ENCODE results near the gene CDC6.
A peak's percentile ranks its signal among the peaks of the same experiment; 100 is the strongest.

Gene CDC6

DNA sequence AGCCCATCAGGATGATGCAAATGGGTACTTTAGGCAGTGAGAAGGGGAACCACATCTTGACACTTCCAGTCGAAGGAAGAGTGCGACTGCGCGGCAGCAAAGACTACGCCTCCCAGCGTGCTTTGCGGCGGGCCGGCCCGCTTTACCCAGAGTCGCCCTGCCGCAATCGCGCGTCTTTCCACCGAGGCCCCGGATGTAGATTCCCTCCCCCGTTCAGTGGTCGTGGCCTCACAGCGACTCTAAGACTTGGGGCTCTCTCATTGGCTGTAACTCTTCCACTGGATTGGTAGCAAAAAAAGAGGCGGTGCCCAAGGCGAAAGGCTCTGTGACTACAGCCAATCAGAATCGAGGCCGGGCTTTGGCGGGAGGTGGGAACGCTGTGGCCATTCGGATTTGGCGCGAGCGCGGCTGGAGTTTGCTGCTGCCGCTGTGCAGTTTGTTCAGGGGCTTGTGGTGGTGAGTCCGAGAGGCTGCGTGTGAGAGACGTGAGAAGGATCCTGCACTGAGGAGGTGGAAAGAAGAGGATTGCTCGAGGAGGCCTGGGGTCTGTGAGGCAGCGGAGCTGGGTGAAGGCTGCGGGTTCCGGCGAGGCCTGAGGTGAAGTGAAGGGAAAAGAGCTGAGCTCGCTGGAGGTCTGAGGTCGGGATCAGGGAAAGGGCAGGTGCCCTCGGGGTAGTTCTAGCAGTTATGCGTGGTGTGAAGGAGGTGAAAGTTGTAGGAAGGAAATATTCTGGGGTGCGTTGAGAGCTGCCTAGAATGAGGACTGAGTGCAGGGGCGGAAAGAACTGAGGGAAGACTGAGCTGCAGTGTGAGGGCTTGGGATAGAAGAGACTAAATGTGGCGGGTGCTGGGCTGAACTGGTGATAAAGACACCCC, at the start of gene CDC6:
Gene CDC6, plus strand, starts transcription at position 386 of the 876 bp plus-strand sequence. CDS start 1,542 bp downstream, outside the sequence.
- TF ChIP-seq CTCF (IDR thresholded peaks at IDR 0.05; ENCODE audit: control insufficient read depth, extremely low read depth, insufficient read depth): no peak
- H3K4me3 ChIP-seq (ENCODE audit: low read depth, low read length): peak within 1 kb of the TSS; percentile 100
- DNase-seq (ENCODE audit: low read depth): peak; percentile 98

DNA sequence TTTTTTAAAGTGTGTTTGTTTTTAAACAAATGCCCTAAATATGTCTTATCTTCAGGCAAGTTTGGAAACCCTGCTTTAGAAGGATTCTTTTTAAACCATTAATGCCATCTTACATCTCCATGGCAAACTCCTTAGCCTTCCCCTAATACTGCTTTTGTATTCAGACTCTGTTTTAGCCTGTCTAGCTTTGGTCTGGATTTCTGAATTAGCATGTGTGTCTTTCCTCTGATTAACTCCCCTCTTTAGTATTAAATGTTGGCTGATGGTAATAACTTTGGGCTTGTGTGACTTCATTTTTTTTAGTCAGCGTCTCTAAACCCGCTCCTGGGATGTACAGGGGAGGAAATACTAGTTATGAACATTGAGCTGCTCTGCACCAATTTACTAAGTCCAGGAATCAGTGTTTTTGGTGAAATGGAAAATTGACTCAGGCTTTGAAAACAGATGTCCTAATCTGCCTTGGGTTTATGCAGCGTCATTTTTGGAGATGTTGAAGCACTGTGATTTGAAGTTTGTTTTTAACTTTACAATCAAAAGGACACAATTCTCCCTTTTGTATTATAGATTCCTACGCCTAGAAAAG, 46.3 kb upstream of the CDC6 start:
- H3K4me3 ChIP-seq (ENCODE audit: low read depth, low read length): no peak overlapping the region
- DNase-seq (ENCODE audit: low read depth): no peak
- TF ChIP-seq CTCF (IDR thresholded peaks at IDR 0.05; ENCODE audit: control insufficient read depth, extremely low read depth, insufficient read depth): no peak

- no peak for TF ChIP-seq CTCF (IDR thresholded peaks at IDR 0.05; ENCODE audit: control insufficient read depth, extremely low read depth, insufficient read depth)
- no peak for DNase-seq (ENCODE audit: low read depth)
- no peak overlapping the region for H3K4me3 ChIP-seq (ENCODE audit: low read depth, low read length)
These were observed 44.9 kb upstream of the CDC6 start for GRCh38 chr17:40242774-40243173.

- no peak for TF ChIP-seq CTCF (IDR thresholded peaks at IDR 0.05; ENCODE audit: control insufficient read depth, extremely low read depth, insufficient read depth)
- no peak overlapping the region for H3K4me3 ChIP-seq (ENCODE audit: low read depth, low read length)
- DNase-seq (ENCODE audit: low read depth): no peak
These were observed 43.9 kb upstream of the CDC6 start for GRCh38 chr17:40243761-40244160.

GRCh38 chr17:40244255-40244654, 43.4 kb upstream of the CDC6 start:
- no peak for DNase-seq (ENCODE audit: low read depth)
- no peak overlapping the region for H3K4me3 ChIP-seq (ENCODE audit: low read depth, low read length)
- no peak for TF ChIP-seq CTCF (IDR thresholded peaks at IDR 0.05; ENCODE audit: control insufficient read depth, extremely low read depth, insufficient read depth)

DNA sequence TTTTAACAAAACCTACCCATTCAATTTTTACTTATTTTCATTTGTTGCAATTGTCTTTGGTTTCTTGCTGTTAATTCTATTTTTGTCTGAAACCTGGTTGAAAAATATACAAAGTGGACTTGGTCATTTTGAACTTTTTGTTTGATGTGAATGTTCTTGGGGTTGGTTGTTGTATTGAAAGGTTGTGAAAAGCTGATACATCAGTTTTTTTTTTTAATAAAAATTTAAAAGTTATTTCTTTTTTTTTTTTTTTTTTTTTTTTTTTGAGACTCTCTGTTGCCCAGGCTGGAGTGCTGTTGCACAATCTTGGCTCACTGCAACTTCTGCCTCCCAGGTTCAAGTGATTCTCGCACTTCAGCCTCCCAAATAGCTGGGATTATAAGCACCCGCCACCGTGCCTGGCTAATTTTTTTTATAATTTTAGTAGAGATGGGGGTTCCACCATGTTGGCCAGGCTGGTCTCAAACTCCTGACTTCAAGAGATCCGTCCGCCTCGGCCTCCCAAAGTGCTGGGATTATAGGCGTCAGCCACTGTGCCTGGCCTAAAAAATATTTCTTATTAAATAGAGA, 39.7 kb upstream of the CDC6 start:
- H3K4me3 ChIP-seq (ENCODE audit: low read depth, low read length): no peak overlapping the region
- no peak for DNase-seq (ENCODE audit: low read depth)
- TF ChIP-seq CTCF (IDR thresholded peaks at IDR 0.05; ENCODE audit: control insufficient read depth, extremely low read depth, insufficient read depth): no peak

Data from LNCaP clone FGC (cell line).